Ishikawa (cell line): ENCODE data around the gene CLSTN2.

Experiments
- CEBPB ChIP-seq: IDR thresholded peaks from 2 replicates; pipeline ENCODE4 v1.6.1; 2012
- CREB1 ChIP-seq: IDR thresholded peaks from 2 replicates; pipeline ENCODE4 v1.6.1; 2012; ENCODE audit warnings: low read depth
- EGR1 ChIP-seq: IDR thresholded peaks from 2 replicates; pipeline ENCODE4 v1.6.1; 2012
- EP300 ChIP-seq: IDR thresholded peaks from 2 replicates; pipeline ENCODE4 v1.6.1; 2012; ENCODE audit warnings: borderline replicate concordance
- FOXM1 ChIP-seq: IDR thresholded peaks from 2 replicates; pipeline ENCODE4 v1.6.1; 2012; ENCODE audit warnings: low read depth, borderline replicate concordance
- NFIC ChIP-seq: IDR thresholded peaks from 2 replicates; pipeline ENCODE4 v1.6.1; 2012
- RAD21 ChIP-seq: IDR thresholded peaks from 2 replicates; pipeline ENCODE4 v1.6.1; 2012; ENCODE audit warnings: low read depth
- TAF1 ChIP-seq: IDR thresholded peaks from 2 replicates; pipeline ENCODE4 v1.6.1; 2012; ENCODE audit warnings: low read depth, mild to moderate bottlenecking
- TCF12 ChIP-seq: IDR thresholded peaks from 2 replicates; pipeline ENCODE4 v1.6.1; 2012; ENCODE audit warnings: low read depth
- TEAD4 ChIP-seq: IDR thresholded peaks from 2 replicates; pipeline ENCODE4 v1.6.1; 2012
- YY1 ChIP-seq: IDR thresholded peaks from 2 replicates; pipeline ENCODE4 v1.6.1; 2012; ENCODE audit warnings: low read depth
- ZBTB7A ChIP-seq: IDR thresholded peaks from 2 replicates; pipeline ENCODE4 v1.6.1; 2012; ENCODE audit warnings: low read depth
- TF ChIP-seq, protein P1 (sequence below): IDR thresholded peaks from 2 replicates; pipeline ENCODE4 v1.6.1; 2012; ENCODE audit warnings: low read depth, mild to moderate bottlenecking
- TF ChIP-seq, protein P2 (sequence below): IDR thresholded peaks from 2 replicates; pipeline ENCODE4 v1.6.1; 2012
- TF ChIP-seq, protein P3 (sequence below): IDR thresholded peaks from 2 replicates; pipeline ENCODE4 v1.6.1; 2012

Gene CLSTN2

DNA sequence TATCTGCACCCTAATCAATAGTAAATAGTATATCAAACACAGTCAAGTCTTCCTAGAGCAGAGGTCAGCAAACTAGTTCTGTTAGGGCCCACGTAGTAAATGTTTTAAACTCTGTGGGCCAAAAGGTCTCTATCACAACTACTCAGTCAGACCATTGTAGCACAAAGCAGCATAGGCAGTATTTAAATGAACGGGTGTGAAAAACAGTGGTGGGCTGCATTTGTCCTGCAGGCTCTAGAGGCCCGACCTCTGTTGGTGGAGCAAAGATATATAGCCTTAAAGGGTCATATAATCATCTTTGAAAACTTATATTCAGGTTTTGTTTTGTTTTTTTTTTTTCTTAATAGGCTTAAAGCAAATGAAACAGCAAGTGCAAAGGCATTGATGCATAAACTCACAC lies 416.5 kb downstream of the CLSTN2 start:
- TF ChIP-seq CEBPB (no peak), NFIC (no peak), TAF1 (no peak), TCF12 (no peak), FOXM1 (no peak), EGR1 (no peak)
- TF ChIP-seq, protein P1, sequence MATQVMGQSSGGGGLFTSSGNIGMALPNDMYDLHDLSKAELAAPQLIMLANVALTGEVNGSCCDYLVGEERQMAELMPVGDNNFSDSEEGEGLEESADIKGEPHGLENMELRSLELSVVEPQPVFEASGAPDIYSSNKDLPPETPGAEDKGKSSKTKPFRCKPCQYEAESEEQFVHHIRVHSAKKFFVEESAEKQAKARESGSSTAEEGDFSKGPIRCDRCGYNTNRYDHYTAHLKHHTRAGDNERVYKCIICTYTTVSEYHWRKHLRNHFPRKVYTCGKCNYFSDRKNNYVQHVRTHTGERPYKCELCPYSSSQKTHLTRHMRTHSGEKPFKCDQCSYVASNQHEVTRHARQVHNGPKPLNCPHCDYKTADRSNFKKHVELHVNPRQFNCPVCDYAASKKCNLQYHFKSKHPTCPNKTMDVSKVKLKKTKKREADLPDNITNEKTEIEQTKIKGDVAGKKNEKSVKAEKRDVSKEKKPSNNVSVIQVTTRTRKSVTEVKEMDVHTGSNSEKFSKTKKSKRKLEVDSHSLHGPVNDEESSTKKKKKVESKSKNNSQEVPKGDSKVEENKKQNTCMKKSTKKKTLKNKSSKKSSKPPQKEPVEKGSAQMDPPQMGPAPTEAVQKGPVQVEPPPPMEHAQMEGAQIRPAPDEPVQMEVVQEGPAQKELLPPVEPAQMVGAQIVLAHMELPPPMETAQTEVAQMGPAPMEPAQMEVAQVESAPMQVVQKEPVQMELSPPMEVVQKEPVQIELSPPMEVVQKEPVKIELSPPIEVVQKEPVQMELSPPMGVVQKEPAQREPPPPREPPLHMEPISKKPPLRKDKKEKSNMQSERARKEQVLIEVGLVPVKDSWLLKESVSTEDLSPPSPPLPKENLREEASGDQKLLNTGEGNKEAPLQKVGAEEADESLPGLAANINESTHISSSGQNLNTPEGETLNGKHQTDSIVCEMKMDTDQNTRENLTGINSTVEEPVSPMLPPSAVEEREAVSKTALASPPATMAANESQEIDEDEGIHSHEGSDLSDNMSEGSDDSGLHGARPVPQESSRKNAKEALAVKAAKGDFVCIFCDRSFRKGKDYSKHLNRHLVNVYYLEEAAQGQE, result no peak

DNA sequence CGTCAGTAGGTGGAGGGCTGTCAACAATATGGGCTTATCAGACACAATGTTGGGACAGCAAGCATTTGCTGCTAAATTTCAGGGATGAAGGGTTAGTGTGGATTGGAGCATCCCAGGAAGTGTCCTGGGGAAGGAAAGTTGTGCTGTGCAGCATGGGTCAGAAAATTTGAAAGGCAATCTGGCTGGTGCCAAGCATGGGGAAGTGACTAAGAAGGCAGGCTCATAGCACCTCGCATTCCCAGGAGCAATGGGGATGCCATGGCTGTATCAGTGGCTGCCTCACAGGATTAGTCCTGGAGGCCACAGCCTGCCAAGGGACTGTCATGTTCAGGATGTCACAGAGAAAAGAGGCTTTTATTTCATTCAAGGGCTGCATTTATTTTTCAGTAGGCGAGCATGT lies 420.5 kb downstream of the CLSTN2 start:
- TF ChIP-seq, protein P1, result no peak
- TF ChIP-seq CEBPB (no peak), RAD21 (no peak), TAF1 (no peak), ZBTB7A (no peak), EGR1 (no peak), TCF12 (no peak), NFIC (no peak), FOXM1 (no peak), YY1 (no peak), TEAD4 (no peak), EP300 (no peak)
- TF ChIP-seq, protein P2, sequence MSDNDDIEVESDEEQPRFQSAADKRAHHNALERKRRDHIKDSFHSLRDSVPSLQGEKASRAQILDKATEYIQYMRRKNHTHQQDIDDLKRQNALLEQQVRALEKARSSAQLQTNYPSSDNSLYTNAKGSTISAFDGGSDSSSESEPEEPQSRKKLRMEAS, result no peak
- TF ChIP-seq, protein P3, sequence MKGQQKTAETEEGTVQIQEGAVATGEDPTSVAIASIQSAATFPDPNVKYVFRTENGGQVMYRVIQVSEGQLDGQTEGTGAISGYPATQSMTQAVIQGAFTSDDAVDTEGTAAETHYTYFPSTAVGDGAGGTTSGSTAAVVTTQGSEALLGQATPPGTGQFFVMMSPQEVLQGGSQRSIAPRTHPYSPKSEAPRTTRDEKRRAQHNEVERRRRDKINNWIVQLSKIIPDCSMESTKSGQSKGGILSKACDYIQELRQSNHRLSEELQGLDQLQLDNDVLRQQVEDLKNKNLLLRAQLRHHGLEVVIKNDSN, result no peak

DNA sequence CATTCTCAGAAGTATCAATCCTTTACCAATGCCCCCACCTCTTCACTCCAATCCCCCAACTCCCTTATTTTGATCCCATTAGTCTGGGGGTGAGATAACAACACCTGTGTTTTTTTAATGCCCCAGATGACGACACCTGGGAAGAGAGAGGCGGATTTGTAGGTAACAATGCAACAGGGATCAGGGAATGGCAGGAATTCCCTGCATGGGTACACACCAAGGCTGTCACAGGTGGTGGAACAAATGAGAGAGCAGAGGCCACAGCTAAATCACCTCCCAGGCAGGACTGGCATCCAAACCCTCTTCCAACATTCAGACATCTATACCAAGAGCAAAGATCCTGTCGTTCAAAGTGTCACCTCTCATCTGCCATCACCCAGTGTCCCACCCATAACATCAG lies 423.7 kb downstream of the CLSTN2 start:
- TF ChIP-seq CEBPB (no peak), EP300 (no peak), RAD21 (no peak), CREB1 (no peak), ZBTB7A (no peak), EGR1 (no peak), TAF1 (no peak), TCF12 (no peak), FOXM1 (no peak), YY1 (no peak), NFIC (no peak), TEAD4 (no peak)
- TF ChIP-seq, protein P3, result no peak
- TF ChIP-seq, protein P2, result no peak
- TF ChIP-seq, protein P1, result no peak

DNA sequence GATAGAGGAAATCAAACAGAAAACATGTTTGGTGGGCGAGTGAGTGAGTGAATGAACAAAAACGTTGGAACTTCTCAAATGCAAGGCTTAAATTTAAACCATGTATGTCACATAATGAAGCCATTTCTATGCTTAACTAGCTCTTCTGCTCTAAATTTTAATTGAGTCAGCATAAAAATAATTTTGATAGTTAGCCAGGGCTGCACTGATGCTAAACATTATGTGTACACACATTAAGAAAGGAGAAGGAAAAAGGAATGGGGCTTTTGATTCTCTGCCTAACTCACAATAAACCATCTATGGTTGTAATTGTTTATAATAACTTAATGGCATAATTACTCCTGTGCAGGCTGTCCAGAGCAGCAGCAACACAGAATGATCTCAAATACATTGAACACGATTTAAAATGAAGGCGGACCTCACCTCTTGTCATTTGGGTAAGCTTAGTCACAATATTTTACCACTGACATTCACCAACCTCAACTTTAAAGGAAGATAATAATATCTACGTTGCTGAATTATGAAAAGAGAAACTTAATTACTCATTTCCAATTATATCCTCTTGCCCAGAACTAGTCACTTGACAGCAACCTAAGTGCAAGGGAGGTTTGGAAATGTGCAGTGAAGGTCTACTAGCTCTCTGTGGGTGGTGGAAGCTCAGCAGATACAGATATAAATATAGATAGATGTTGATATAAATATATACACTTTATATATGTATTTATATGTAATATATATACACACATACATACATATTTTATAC lies 424.4 kb downstream of the CLSTN2 start:
- no peak for TF ChIP-seq EGR1
- no peak for TF ChIP-seq NFIC
- no peak for TF ChIP-seq CEBPB
- no peak for TF ChIP-seq CREB1
- TF ChIP-seq, protein P3, result no peak
- TF ChIP-seq TCF12, result no peak
- TF ChIP-seq, protein P1, result no peak
- no peak for TF ChIP-seq RAD21
- no peak for TF ChIP-seq EP300
- TF ChIP-seq, protein P2, result no peak
